Measurements from ENCODE around the gene ASPG.

The ASPG gene

DNA sequence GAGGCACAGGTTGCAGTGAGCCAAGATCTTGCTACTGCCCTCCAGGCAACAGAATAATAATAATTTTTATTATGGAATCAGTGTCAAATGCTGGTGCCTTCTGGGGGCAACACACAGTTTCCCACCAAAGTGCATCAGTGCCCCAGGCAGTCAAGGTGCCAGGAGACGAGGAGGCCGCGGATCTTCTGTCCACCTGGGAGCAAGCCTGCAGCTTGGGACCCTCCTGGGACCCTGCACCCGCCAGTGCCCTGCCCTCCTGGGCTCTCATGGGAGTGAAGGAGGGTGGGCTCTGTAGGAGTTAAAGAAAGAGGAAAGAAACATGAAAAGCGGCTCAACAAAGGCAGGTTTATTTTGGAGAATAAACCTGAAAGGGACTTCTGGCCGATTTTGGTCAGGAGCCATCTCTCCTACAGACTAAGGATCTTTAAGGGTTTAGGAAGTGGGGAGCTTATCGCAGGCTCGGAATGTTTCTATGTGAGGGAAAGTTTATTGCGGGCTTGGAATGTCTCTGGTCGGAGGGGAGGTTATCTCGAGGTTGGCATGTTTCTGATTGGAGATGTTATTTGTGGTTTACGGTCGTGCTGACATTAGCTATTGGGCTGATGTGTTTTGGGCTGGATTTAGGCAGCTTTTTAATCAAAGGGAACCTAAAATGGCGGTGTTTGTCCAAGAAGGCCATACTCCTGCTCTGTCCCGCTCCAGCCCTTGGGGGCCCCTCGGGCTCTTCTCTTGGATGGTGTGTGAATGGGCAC, 1.1 kb upstream of the ASPG start:
- H3K4me2 ChIP-seq (ENCODE audit: low read length), result no peak overlapping the region
- no peak overlapping the region for H3K27ac ChIP-seq (ENCODE audit: low read depth, low read length)
- no peaks in the 10 kb centered on the region for H3K79me2 ChIP-seq (ENCODE audit: control insufficient read depth, low read length)
- TF ChIP-seq EZH2phosphoT487 (IDR thresholded peaks at IDR 0.05; ENCODE audit: borderline replicate concordance, low read length) (no peak), CTCF (IDR thresholded peaks at IDR 0.05; ENCODE audit: low read depth, low read length, poor library complexity, severe bottlenecking) (no peak)
- no peaks in the 10 kb centered on the region for H3K4me1 ChIP-seq (ENCODE audit: control insufficient read depth, low read length)
- no peaks in the 10 kb centered on the region for H4K20me1 ChIP-seq (ENCODE audit: control insufficient read depth, insufficient read depth, low read depth, low read length)
- no peaks in the 10 kb centered on the region for H3K36me3 ChIP-seq (ENCODE audit: control insufficient read depth, low read length)
- H3K9me2 ChIP-seq (replicated peaks; ENCODE audit: control insufficient read depth, low read length), result no peaks in the 10 kb centered on the region
- no peaks in the 10 kb centered on the region for H3F3A ChIP-seq (ENCODE audit: control insufficient read depth, insufficient read depth)
- no peaks in the 10 kb centered on the region for H3K9me3 ChIP-seq (ENCODE audit: control insufficient read depth, insufficient read depth, low read length)
- H3K4me3 ChIP-seq (ENCODE audit: low read length), result no peak overlapping the region
- H3K27me3 ChIP-seq (ENCODE audit: control insufficient read depth, low read length), result no peaks in the 10 kb centered on the region

- Histone ChIP-seq H3K4me2 (ENCODE audit: low read length) (no peak overlapping the region), H3K4me1 (ENCODE audit: control insufficient read depth, low read length) (no peaks in the 10 kb centered on the region), H4K20me1 (ENCODE audit: control insufficient read depth, insufficient read depth, low read depth, low read length) (no peaks in the 10 kb centered on the region), H3K27ac (ENCODE audit: low read depth, low read length) (no peak overlapping the region), H3K79me2 (ENCODE audit: control insufficient read depth, low read length) (no peaks in the 10 kb centered on the region), H3K9me2 (replicated peaks; ENCODE audit: control insufficient read depth, low read length) (no peaks in the 10 kb centered on the region), H3K36me3 (ENCODE audit: control insufficient read depth, low read length) (no peaks in the 10 kb centered on the region), H3F3A (ENCODE audit: control insufficient read depth, insufficient read depth) (no peaks in the 10 kb centered on the region), H3K27me3 (ENCODE audit: control insufficient read depth, low read length) (no peaks in the 10 kb centered on the region), H3K9me3 (ENCODE audit: control insufficient read depth, insufficient read depth, low read length) (no peaks in the 10 kb centered on the region), H3K4me3 (ENCODE audit: low read length) (no peak overlapping the region)
- no peak for TF ChIP-seq EZH2phosphoT487 (IDR thresholded peaks at IDR 0.05; ENCODE audit: borderline replicate concordance, low read length)
- no peak for TF ChIP-seq CTCF (IDR thresholded peaks at IDR 0.05; ENCODE audit: low read depth, low read length, poor library complexity, severe bottlenecking)
These were observed 345 bp downstream of the ASPG start for GRCh38 chr14:104085889-104086201.

DNA sequence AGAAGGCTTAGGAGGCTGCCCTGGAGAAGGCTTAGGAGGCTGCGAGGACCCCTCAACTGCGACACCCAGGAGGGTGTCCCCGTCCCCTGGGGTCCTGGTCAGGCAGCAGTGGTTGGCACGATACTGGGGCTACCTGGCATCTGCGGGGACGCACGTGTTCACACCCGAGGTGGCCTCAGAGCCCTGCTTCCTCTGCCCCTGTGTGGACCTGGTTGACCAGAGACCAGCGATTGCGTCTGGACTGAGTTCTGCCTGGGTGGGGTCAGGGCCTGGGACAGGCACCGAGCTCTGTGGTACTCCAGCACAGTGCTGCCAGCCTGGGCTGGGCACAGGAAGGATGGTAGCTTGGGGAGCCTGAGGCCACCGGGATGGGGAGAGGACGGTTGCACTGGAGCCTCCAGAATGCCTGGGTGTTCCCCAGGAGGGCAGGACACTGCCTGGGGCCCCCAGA, 735 bp downstream of the ASPG start:
- Histone ChIP-seq H3K36me3 (ENCODE audit: control insufficient read depth, low read length) (no peaks in the 10 kb centered on the region), H3K9me3 (ENCODE audit: control insufficient read depth, insufficient read depth, low read length) (no peaks in the 10 kb centered on the region), H3K4me2 (ENCODE audit: low read length) (no peak overlapping the region), H3F3A (ENCODE audit: control insufficient read depth, insufficient read depth) (no peaks in the 10 kb centered on the region), H4K20me1 (ENCODE audit: control insufficient read depth, insufficient read depth, low read depth, low read length) (no peaks in the 10 kb centered on the region), H3K4me3 (ENCODE audit: low read length) (no peak overlapping the region), H3K79me2 (ENCODE audit: control insufficient read depth, low read length) (no peaks in the 10 kb centered on the region), H3K27ac (ENCODE audit: low read depth, low read length) (no peak overlapping the region), H3K4me1 (ENCODE audit: control insufficient read depth, low read length) (no peaks in the 10 kb centered on the region), H3K9me2 (replicated peaks; ENCODE audit: control insufficient read depth, low read length) (no peaks in the 10 kb centered on the region), H3K27me3 (ENCODE audit: control insufficient read depth, low read length) (no peaks in the 10 kb centered on the region)
- TF ChIP-seq EZH2phosphoT487 (IDR thresholded peaks at IDR 0.05; ENCODE audit: borderline replicate concordance, low read length) (no peak), CTCF (IDR thresholded peaks at IDR 0.05; ENCODE audit: low read depth, low read length, poor library complexity, severe bottlenecking) (no peak)

Data from DOHH2 (cell line).